HL-60/S4 (cell line): ENCODE data around the gene TNS3.

Source experiments
- in situ Hi-C: fragments of 300-500 bp; cut with MboI; formaldehyde crosslinking; loops from 2 replicates; pipeline ENCODE4 v1.14.3; 2022; ENCODE audit warnings: low sequenced_read_pairs

Gene TNS3

DNA sequence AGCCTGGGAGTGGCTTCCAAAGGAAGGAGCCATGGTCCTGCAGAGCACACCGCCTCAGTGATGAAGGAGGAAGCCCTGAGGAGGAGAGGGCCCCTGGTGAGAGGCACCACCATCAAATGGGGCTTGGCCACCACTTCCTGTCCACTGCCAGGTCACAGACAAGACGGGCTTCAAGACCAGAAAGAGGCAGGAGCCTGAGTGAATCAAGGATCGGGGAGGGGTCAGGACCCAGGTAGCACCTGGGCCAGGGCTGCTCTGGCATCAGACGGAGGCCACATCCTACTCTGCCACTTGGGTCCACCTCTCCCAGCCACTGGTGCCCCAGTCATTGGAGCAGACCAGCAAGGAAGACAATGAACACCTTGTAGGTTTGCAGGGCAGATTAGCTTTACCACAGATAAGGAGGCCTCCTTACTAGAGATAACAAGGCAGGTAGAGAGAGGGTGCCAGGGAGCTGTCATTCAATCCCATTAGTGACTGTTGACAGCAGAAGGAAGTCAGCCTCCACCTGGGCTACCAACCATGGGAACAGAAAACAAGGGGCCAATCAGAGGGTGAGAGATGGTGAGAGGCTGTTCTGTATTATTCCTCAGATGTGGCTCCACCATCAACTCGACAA, 143.4 kb downstream of the TNS3 start:
- in situ Hi-C loops = no loop called here

DNA sequence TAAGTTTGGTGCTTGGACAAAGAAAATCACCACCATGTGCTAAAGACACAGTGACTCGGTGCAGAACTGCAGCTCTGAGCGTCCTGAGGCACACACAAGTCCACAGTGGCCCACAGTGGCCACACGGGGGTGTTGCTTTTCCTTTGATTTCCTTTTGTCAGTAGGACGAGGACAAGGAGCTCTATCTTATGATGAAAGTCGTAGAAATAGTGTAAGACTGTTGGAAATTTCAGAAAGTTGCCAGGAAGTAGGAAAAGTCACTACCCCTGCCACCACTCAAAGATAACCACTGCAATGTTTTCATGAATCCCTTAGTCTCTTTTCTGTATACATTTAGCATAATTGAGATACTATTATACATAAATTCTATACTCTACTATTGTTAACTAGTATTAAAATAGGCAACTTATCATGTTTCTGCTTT, 146.0 kb downstream of the TNS3 start:
- in situ Hi-C loops = no loop called here

DNA sequence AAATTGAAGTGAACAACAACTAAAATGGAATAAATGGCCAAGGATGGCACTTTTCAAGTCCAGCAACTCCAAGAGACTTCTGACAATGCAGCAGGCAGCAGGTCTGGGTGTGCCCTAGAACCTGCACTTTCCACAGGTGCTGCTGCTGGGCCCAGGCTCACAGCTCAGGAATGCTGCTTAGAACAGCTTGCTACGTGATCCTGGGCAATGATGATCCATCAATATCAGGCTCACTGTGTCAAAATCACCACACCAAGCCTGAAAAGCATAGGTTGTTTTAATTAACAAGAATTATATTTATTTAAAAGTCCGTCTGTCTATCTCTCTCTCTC, 148.4 kb downstream of the TNS3 start:
- in situ Hi-C loops = no loop called here

DNA sequence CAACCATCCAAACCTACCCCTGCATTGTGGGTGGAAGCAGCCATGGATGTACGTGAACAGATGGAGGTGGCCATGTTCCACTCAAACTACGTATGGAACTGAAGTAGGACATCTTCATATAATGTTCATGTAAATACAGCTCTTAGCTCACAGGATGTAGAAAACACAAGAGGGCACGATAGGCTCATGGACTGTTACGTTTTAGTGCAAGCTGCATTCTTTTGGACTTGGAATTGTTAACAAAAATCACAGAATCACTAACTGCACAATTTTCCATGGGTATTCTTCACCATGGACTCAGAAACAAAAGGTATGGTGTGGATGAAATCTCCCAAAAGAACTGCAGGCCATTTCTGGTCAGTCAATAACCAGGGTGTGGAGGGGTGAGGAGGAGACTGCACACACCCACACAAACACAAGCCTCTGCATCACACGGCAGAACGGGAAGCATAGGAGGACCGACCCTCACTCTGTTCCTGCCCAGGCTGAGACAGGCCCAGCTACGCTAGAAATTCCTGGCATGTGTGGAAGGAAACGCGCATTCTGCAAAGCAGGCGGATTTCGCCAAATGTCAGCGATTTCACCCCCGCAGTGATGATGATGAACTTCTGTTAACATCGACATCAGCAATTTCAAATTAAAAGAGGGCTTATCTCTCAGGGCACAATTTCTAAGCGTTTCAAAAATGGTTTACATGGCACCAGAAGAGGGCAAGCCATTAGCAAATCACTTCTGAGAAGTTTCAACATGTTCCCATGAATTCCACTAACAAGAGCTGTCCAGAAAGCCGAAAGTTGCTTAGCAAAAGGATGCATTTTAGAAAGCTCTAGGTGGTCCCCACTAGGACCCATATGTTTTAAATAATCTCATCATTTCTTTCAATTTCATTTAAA, 149.0 kb downstream of the TNS3 start:
- in situ Hi-C loops = no loop called here

DNA sequence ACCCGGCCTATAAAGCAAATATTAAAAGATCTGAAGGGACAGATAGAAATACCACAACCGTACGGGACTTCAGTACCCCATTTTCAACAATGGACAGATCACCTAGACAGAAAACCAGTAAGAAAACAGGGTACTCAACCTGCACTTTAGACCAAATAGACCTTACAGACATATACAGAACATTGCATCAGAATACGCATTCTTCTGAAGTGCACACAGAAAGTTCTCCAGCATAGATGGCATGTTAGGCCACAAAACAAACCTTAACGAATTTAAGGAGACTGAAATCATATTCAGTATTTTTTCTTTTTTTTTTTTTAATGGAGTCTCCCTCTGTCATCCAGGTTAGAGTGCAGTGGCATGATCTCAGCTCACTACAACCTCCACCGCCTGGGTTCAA, 151.5 kb downstream of the TNS3 start:
- in situ Hi-C loops = no loop called here

DNA sequence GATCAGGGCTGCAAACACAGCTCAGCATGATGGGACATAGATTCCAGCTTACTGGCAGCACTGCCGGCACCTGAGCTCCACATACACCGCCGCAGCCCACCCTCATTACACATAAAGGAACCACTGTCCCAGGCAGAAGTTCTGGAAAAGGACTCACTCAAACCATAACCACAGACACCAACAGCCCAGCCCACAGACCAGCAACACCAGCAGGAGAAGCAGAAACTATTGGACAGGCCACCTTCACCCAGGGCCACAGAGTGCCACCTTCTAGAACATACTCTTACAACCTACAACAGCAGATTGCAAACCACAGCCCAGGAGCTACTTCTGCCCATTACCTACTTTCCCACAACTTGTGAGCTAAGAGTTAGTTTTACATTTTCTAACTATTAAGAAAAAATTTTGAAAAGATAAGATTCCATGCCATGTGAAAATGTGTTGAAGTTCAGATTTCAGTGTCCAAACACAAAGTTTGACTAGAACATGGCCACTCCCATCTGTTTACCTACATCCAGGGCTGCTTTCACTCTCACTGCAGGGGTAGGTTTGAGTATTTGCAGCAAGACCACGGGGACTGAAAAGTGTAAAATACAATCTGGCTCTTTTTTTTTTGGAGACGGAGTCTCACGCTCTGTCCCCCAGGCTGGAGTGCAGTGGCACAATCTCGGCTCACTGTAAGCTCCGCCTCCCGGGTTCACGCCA, 153.0 kb downstream of the TNS3 start:
- in situ Hi-C loops = no loop called here

DNA sequence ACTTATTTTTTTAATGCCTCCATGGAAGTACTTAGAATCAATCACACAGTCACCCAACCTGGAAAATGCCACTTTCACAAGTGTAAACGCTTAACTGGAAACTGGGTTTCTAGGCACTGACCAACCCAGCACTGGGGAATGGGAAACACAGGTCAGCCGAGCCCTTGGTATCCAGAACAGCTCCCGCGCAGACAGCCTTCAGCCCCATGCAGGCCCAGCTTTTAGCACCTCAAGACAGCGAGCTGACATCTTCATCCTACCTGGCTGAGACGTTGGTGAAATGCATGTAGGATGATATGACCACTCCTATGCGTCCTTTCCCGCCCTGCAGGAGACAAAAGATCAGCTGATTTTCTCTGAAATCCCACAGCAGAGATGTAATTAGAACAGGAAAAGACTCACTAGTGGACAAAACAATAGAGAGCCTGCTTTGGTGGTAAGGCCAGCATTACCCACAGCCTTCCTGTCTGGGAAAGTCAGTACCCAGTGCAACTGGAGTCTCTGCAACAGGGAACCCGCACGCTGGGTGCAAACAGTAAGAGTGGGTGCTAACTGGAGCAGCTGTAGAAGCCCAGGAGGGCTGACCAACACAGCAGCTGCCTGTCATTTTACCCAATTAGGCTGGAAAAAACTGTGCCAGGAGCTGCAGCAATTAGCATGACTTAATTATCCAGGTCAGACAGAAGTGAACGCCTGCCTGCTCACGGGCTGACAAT, 153.7 kb downstream of the TNS3 start:
- in situ Hi-C loops = no loop called here

DNA sequence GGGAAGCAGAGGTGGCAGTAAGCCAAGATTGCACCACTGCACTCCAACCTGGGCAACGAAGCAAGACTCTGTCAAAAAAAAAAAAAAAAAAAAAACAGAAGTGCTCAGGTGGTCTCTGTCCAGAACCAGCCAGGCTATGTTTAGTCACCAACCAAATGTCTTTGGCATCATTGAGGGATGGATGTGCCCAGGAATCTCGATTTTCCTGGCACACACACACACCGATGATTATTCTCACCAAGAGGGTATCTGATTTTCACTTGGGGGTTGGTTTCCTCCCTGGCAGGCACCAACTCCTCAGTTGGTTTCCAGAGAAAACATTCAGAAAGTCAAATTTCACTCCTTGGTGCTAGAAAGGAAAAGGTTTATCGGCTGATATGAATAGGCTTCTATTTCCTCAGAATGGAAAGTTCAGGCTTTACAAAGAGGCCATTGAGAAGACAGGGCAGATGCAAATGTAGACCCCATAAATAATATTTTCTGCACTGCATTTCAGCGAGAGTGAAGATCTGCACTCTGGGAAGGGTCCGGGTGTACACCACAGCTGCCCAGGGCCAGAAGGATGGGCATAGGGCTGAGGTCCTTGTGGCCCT, 154.8 kb downstream of the TNS3 start:
- in situ Hi-C loops = no loop called here

DNA sequence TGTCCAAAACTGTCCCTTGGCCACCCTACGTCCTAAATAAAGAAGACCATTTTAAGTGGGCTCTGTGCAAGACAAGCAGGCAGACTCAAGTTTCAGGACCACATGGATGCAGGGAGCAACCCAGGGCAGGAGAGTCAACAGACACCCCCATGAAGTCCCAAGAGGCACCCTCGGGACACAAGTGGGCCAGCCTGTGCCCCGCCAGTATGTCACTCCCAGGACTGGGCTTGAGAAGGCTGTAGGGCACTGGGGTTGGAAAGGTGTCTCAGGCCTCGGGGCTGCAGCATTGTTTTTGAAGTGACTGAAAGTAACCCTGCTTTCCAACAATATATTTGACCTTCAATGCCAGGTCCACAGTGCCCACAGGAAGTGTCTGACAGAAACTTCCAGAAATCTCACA, 157.4 kb downstream of the TNS3 start:
- in situ Hi-C loops = no loop called here

DNA sequence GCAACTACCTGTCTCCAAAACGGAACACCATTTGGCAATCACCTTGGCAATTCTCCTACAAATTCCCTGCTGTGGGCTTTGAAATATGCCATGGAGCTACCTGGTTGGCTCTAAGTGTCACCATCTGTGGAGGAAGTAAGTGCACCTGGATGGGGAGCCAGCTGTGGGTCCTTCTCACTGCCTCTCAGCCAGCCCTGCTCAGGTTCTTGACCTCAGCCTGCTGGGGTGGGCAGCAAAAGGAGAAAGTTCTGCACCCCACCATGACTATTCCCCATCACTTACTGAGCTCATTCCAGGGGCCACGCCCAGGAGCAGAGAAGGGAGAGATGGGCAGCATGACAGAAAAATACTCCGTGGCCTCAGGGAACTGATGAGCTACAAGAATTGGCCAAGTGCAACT, 158.7 kb downstream of the TNS3 start:
- in situ Hi-C loops = no loop called here

DNA sequence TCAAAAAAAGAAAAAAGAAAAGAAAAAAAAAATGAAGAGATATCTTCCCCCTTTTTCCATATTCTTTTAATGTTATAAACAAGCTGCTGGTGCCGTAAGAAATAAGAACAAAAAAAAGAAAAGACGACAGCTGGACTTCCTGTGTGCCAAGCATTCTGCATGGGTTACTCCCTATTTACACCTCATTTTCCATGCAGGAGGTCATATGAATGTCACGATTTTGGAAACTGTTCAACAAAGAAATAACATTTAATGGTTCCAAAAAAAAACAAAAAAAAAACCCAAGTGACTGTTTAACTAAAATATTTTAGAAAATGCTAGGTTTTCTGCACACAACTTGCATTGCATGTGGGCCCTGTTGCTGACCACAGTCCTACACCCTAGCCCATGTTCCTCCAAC, 159.3 kb downstream of the TNS3 start:
- in situ Hi-C loops = no loop called here

DNA sequence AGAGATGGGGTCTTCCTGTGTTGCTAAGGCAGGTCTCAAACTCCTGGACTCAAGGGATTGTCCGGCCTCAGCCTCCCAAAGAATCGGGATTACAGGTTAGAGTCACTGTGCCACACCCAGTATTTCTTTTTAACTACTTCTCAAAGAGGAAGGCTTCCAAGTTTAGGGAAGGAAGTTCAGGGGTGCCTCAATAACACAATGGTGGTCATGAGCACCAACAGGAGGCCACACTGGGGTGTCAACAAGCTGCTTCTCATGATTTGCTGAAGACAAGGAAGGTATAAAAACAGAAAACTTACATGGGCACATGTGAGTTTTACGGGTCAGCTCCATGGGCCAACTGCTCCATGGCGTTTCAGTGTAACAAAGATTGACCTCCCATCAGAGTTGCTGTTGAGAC, 160.5 kb downstream of the TNS3 start:
- in situ Hi-C loops = no loop called here

DNA sequence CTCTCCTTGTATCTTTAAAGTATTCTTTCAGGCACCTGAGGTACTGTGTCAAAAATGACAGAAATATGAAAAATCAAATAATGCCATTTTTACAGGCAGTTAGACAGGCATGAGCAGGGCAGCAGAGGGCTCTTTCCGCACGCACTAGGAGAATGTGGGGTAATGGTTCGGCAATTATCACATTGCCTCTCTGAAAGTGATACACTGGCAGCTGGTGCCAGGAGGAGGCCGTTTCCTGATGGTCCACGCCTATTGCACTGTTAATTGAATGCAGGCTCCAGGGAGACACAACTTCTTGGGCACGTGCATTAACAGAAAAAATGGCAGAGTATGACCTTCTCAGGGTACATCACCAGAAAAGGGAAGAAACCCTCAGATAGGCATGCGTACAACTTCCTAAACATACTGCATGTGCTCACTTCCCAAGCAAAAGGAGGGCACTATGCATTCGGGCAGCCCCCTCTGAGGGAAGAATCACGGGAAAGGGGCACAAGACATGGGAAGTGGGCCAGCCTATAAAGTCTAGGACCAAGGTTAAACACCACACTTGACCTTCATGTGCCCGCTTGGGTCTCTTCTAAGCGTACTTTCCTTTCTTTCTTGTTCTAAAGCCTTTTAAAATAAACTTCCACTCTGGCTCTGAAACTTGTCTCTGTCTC, 161.7 kb downstream of the TNS3 start:
- in situ Hi-C loops = no loop called here

DNA sequence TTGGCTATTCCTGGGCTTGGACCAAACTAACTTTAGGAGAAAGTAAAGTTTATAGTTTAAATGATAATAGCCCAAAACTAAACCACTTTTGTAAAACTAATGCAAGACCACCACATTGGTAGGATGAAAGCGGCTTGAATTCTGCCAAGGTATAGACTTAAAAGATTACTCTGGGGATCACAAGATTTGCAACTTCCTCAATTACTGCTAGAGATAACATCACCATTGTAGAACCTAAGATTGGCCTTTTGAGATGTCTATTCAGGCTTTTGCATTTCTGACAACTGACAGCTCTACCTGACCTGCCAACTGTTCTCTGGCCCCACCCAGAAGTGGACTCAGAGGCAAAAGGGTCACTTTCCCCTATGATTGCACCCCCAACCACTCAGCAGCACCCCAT, 162.4 kb downstream of the TNS3 start:
- in situ Hi-C loops = no loop called here

DNA sequence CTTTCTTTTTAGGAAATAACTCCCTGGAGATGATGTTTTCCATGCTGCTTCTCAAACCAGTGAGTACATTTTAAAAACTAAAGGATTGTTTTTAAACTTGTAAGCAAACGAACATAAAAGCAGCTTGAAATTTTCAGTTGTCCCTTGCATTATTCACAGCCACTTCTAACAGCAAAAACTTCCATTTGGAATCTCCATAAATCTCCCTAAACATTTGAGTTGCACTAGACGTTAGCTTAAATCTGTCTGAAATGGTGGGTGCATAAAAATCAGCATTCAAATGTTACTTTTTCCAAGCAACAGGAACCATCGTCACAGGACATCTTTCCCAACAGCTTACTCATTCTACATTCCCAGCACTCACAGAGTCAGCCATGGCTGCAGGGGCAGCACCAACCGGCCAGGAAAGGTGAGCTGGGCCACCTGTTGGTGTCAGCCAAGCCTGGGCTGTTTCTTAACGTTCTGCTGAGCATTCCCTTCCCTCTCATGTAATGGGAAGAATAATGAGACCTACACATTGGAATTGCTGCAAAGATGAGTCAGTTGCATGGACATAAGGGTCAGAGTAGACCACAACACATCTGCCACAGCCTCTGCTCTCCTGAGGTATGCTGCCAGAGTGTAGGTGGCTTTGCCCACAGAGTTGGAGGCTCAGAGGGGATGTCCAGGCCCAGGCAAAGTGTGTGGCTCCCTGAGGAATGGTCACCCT, 163.2 kb downstream of the TNS3 start:
- in situ Hi-C loops = no loop called here

DNA sequence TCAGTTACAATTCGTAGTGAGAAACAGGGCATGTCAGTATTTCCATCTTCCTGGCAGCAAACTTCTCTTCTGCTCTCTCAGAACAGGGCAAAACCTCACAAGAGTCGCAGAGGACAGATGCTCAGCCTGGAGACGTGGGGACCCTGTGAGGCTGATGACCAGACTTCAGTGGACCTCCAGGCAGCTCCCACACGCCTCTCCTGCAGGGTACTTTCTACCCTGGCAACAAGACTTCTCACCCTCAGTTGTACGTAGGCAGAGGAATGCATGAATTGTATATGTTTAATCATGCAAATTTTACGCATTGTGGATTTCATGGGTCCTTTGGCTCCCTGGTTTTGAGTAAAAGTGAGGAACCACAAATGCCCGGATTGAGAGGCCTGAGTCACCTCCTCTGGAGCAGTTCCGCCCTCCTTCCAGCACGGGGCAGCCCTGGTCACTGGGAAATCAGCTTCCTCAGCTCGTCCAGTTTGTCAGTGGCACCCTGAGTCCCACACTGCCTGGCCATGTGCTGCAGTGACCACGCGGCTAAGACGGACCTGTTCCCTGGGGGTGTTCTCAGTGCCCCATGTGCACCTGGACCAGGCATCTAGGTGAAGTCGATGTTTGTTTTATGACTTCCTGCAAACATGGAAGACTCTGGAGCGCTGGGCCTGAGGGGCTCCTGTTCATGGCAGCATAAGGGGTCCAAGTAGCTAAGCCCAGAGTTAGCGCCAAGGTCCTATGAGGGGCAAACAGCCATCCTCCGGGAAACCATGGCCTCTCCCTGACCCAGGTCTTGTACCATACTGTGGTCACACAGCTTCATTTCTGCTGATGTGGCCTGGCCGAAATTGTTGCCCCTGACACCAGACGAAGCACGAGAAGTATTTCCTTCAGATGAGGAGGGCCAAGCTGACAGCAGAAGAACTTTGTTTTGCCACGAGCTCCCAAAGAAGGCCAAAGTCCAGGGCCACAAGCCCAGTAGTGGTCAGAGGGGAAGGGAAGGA, 165.1 kb downstream of the TNS3 start:
- in situ Hi-C loops = no loop called here

DNA sequence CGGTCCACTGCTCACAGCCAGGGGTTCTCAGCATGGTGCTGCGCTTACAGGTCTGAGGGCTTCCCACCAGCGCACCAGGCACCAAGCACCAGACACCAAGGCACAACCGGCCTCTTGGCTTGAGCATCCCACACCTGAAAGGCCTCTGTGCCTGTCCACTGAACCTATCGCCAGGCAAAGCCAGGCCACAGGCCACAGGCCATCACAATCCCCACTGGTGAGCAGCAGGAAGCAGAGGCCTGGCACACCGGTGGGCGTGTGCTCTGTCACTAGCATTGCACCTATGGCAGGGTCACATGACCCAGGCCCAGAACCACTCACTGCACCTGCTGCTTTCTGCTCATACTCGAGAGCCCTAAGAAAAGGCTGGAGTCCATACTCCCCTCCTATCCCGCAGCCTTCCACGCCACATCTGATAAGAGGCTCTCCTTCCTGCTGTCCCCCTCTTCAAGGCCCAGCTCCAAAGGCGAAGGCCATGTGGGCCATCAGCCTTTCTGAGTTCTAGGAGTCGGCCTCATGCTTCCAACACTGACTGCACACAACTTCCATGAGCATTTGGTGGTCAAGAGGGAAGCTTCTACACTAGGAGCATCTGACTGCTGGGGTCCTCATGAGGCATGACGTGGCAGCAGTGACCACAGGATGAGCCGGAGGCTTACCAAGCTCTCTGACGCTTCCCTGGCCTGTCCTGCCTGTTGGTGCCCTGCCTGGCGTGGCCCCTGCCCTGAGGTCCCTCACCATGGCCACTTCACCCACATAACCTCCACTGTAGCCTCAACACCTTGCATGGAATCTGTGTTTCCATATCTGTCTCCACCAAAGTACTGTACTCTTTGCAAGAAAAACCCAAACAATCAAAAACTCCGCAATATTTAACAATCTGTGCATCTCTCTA, 166.3 kb downstream of the TNS3 start:
- in situ Hi-C loops = no loop called here
